ENCODE measurements around the gene SERPINB12.

DNA sequence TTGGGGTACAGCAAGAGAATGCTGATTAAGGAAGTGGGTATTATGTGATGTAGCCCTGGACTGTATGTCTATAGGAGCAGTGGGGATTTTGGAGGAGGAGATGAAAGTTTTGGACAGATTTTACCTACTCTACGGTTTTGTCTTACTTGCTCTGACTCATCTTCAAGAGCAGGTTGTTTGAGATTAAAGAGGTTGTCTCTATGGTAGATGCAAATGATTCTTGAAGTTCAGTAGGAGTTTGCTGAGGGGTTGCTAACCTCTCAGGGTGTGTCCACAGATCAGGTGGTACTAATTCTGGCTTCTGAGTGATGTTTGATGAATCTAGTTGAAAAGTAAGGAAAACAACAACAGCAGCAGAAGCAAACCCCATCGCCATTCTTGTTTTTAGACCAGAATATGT is 9.7 kb upstream of the SERPINB12 start:
- TF ChIP-seq POLR2A (IDR thresholded peaks at IDR 0.05): no peak
- TF ChIP-seq, protein P1, sequence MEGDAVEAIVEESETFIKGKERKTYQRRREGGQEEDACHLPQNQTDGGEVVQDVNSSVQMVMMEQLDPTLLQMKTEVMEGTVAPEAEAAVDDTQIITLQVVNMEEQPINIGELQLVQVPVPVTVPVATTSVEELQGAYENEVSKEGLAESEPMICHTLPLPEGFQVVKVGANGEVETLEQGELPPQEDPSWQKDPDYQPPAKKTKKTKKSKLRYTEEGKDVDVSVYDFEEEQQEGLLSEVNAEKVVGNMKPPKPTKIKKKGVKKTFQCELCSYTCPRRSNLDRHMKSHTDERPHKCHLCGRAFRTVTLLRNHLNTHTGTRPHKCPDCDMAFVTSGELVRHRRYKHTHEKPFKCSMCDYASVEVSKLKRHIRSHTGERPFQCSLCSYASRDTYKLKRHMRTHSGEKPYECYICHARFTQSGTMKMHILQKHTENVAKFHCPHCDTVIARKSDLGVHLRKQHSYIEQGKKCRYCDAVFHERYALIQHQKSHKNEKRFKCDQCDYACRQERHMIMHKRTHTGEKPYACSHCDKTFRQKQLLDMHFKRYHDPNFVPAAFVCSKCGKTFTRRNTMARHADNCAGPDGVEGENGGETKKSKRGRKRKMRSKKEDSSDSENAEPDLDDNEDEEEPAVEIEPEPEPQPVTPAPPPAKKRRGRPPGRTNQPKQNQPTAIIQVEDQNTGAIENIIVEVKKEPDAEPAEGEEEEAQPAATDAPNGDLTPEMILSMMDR (IDR thresholded peaks at IDR 0.05): no peak
